Omental fat pad (tissue), 4 donors: ENCODE data around the gene EN2. TPM values are rescaled to one million over a fixed set of nuclear protein-coding genes. Genes with fewer than 3 reads are reported as not detected.

ENCODE experiments used
- ATAC-seq: fragments of 150-250 bp; one replicate; pipeline ENCODE4 v1.9.1; 2016; ENCODE audit warnings: mild to moderate bottlenecking, moderate library complexity; ENCODE audit not compliant: low FRiP score
- DNase-seq: peaks from one replicate; pipeline ENCODE4 v3.0.0-alpha.2; 2019; ENCODE audit warnings: low spot score
- total RNA-seq, 4 donors: library from RNA; depleted of rRNA; stranded (reverse); fragments of >200 nt; gene quantifications; one replicate each; pipeline ENCODE4 v1.1.0, GENCODE V29; 2016
- TF ChIP-seq, protein P1 (sequence below), 3 donors: fragments of 450-650 bp; IDR thresholded peaks; one replicate each; pipeline ENCODE4 v1.5.1; 2016 to 2017; ENCODE audit warnings: antibody characterized with exemption in 3 of 3, mild to moderate bottlenecking in 3 of 3, moderate library complexity in 2 of 3

EN2 gene
- total RNA-seq, 4 donors from 2014 or later, result 0.09 to 0.12 TPM; not detected in 2

DNA sequence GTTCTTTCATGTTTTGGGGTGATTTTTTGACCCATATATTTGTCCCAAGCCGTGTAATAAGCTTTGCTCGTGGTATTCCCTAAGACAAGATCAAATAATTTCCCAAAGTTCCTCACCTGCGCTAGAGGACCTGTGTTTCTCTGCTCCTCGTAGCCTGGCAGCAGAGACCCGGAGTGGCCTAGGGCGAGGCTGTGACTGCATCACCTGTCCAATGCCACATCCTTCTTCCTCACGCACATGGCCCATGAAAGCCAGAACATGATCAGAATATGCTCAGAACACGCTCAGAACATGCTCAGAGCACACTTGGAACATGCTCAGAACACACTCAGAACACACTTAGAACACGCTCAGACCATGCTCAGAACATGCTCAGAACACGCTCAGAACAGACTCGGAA, 23.8 kb downstream of the EN2 start:
- TF ChIP-seq, protein P1, sequence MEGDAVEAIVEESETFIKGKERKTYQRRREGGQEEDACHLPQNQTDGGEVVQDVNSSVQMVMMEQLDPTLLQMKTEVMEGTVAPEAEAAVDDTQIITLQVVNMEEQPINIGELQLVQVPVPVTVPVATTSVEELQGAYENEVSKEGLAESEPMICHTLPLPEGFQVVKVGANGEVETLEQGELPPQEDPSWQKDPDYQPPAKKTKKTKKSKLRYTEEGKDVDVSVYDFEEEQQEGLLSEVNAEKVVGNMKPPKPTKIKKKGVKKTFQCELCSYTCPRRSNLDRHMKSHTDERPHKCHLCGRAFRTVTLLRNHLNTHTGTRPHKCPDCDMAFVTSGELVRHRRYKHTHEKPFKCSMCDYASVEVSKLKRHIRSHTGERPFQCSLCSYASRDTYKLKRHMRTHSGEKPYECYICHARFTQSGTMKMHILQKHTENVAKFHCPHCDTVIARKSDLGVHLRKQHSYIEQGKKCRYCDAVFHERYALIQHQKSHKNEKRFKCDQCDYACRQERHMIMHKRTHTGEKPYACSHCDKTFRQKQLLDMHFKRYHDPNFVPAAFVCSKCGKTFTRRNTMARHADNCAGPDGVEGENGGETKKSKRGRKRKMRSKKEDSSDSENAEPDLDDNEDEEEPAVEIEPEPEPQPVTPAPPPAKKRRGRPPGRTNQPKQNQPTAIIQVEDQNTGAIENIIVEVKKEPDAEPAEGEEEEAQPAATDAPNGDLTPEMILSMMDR (IDR thresholded peaks at IDR 0.05), result no peak
- ATAC-seq, result no peak

DNA sequence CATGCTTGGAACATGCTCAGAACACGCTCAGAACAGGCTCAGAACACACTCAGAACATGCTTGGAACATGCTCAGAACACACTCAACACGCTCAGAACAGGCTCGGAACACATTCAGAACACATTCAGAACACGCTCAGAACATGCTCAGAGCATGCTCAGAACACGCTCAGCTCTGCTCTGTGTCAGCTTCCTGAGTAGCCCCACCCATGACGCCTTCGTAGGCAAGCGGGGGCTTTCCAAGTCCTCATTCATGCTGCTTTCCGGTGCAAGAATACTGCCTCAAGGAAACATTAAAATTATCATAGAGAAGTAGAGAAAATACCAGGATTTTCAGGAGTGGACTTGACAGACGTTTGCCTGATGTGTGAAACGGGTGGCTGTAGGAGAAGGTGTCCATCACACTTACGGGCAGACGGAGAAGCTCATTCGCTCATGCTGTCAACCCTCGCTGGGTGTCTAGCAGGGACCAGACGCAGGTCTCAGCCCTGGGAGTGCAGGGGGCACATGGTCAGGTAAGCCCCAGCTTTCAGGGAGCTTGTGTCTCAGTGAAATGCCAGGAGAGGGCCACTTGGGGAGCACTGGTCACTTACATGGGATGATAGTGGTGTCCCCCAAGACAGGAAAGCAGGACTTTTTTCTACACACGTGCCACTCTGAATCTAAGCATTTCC, 24.7 kb downstream of the EN2 start:
- TF ChIP-seq, protein P1 (IDR thresholded peaks at IDR 0.05), result no peak
- ATAC-seq (no peak), DNase-seq (no peak)

More for the DNA sequence above, 23.8 kb downstream of the EN2 start:
- no peak for DNase-seq

DNA sequence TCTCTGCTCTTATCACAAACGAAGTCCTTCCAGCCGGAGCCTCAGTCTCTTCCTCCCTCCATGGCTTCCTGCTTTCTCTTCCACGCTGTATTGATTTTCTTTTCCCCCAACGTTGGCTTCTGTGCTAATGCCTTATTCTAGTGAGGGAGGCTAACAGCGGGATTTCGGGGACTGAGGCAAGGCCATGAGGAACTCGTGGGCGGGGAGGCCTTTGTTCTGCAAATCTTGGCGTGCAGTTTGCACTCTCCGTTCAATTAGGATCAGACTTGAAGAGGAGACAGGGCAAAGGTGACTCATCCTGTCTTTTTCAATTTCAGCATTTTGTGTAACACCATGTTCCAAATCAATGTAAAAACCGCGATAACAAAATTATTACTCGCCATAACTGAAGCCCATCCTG, 25.3 kb downstream of the EN2 start:
- TF ChIP-seq, protein P1 (IDR thresholded peaks at IDR 0.05), result no peak
- ATAC-seq (no peak), DNase-seq (no peak)

DNA sequence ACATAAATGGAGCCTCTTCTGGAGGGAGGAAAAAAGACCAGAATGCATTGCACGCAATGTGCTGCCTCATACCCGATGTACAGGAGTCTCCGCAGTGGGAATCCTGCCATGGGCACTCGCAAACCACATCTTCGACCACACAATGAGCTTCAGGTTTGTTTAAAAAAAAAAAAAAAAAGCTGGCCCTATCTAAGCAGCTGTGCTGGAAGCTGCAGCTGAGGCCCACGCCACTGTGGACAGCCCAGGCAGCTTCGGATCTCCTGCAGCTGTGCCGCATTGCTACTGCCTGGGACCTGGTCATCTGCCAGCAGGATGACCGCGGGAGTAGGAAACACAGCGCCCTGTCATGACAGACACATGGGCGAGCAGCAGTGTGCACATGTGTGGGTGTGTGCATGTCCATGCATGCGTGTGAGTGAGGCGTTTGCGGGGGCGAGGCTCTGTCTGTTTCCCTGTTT, 26.0 kb downstream of the EN2 start:
- ATAC-seq, result no peak
- DNase-seq, result no peak
- TF ChIP-seq, protein P1 (IDR thresholded peaks at IDR 0.05), result no peak

DNA sequence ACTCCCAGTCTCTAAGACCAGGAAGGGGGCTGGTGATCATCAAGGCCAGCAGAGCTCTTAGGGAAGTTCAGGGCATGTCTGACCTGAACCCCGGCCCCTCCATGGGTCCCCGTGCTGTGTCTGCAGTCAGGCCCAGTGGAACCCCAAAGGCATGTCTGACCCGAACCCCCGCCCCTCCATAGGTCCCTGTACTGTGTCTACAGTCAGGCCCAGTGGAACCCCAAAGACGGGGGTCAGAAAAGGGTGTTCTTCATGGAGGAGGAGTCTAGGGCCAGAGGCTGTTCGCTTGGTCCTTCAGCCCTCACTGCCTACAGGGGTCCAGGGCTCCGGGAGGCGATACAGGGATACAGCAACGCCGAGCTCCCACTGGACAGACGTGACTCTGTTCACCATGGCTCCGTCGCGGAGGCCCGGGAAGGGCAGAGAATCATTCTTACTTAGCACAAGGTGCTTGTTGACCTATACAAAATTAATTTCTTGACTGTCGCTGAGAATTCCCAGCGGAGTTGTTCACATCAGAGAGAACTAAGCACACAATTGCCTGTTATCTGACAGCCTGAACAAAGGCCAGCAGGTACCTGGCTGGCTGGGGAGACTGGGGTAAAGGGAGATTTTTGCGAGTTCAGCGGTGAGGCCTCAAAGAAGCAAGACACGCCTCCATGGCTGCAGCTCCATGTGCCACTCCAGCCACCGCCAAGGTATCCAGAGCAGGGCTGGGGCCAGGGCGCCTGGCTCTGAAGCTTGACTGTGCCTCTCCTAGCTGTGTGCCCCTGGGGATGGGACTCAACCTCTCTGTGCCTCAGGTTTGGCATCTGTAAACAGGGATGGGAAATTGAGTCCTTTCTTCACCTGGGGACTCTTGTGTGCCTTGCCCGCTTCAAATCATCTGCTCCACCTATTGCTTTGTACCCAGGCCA, 26.8 kb downstream of the EN2 start:
- DNase-seq (no peak), ATAC-seq (no peak)
- TF ChIP-seq, protein P1 (IDR thresholded peaks at IDR 0.05), result no peak

DNA sequence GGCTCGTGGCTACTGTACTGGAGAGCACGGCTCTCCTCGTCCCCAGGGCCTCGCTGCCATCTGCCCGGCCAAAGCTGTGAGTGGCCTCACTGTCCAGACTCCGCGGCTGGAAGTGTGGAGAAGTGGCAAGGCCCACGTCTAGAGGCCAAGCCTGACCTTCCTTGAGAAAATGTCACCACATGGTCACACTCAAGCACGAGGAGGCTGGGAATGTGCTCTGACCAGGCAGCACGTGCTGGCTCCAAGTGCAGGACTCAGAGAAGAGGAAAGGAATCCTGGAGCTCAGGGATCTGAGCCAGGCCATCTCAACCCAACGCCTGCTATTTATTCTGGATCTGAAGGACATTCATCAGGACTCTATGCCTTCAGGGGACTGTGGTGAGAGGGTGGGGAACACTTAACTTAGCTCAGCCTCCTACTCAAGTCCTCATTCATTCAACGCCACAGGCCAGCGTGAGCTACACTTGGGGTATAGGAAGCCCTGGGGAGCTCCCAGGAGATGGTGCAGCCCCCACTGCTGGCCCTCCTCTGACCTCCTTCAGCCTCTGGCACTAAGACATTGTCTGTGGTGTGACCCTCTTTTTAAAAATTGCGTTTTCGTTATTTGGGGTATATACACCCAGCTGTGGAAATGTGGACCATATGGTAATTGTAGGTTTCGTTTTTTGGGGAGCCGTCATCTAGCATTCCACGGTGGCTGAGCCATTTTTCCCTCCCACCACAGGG, 29.0 kb downstream of the EN2 start:
- DNase-seq, result no peak
- TF ChIP-seq, protein P1 (IDR thresholded peaks at IDR 0.05), result no peak
- ATAC-seq, result no peak
